A549 treated with ZK216348 at 1 μM for 4 hours (cell line): ENCODE results near the gene CCDC81. TPM values are rescaled to one million over a fixed set of nuclear protein-coding genes. Genes with fewer than 3 reads are reported as not detected.

Experiments
- total RNA-seq: library from RNA; stranded (reverse); fragments of 200-300 nt; extraction: Qiagen RNA extraction; gene quantifications from 5 replicates; pipeline ENCODE4 v1.2.3, GENCODE V29; 2022; ENCODE audit warnings: low read depth

The CCDC81 gene
- 0.17 to 0.29 TPM (median 0.28 TPM) in 4 of 5 replicates, not detected in the other for total RNA-seq

GRCh38 chr11:86374586-86374985, at the start of gene CCDC81:
CCDC81 (plus strand) TSS chr11:86374887; CDS start chr11:86375164, 277 bp downstream.

Other genes starting within 250 kb of the CCDC81 start
- 24.9 to 30.9 TPM (median 25.8 TPM) in 5 replicates for gene EED, start 130.1 kb upstream of the CCDC81 start, total RNA-seq
- gene HIKESHI, start 72.6 kb upstream of the CCDC81 start, total RNA-seq: 34.2 to 40.8 TPM (median 39.2 TPM) in 5 replicates